NCI-H187 treated with DMSO at 0.1 percent for 48 hours (cell line): Measurements from ENCODE around the gene FOXL3.
"Not testable (repeated sequence)": the region's sequence is repeated elsewhere in the genome, so short reads cannot be mapped to it uniquely, and the experiment has no call there.

Source experiments
- DNase-seq: peaks from one replicate; lab custom pipeline; 2025; lab: John Stamatoyannopoulos, UW

Gene FOXL3

DNA sequence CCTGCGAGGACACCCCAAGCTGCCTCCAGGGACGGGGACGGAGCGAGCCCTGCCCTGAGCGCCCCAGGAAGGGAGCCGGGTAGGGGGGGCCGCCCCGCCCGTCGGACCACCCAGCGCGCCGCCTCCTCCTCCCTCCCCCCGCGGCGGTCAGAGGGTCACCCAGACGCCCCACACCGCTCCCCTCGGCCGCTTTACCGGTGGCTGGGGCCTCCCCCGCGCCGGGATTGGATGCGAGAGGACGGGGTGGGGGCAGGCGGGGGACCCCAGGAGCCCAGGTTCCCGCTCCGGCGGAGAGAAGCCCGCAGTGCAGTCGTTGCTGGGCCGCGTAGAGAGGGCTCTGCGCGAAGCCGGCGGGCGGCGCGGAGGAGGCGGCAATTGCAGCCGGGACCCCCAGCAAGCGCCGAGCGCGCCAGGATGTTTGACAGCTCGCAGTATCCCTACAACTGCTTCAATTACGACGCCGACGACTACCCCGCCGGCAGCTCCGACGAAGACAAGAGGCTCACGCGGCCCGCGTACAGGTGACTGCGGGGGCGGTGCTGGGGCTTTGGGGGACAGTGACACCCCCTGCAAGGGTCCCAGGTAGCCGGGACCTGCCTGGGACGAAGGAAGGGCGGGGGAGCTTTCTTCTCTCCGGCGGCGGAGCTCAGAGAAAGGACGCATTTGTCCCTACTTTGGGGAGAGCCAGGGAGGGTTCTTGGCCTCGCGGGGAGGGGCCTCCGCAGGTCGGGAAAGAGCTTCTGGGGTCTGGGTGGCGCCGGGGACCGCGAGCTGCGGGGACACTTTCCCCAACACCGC is at the start of gene FOXL3:
FOXL3 (plus strand) TSS at position 415 of the 798 bp plus-strand sequence; CDS start at position 415, 0 bp downstream.
- DNase-seq: no peak

DNA sequence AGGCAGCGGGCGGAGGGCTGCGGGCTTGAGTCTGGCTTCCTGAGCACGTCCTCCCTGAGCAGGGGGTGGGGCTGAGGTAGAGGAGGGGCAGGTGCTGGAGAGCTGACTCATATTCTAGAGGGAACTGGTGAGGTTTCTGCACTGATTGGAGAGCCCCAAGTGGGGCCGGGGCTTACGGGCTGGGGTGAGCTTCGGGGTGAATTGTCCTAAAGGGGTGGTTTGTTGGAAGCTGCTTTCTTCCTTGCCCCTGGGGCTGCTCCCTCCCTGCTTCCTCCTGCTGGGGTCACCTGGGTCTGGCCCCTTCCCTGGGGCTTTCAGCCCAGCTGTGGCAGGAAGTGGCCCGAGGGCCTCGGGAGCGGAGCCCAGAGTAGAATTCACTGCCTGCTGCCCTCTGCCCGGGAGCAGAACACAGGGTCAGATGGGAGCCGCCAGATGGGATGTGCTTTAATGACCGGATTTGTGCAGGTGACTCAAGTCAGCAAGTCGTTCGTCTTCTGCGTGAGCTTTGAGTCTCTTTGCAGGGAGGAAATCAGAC is 49.0 kb upstream of the FOXL3 start:
- DNase-seq: no peak

DNA sequence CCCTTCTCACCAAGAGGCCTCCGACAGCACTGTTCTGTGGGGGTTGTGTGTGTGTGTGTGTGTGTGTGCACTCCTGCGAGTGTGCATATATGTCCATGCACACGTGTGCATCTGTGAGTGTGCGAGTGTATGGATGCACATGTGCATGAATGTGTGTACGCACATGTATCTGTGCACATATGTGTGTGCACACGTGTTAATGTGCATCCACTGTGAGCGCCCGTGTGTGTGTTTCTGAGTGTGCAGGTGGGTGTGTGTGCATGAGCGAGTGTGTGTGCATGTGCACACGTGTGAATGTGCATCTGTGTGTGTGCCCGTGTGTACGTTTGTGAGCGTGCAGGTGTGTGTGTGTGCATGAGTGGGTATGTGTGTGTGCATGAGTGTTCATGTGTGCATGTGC is 48.5 kb upstream of the FOXL3 start:
- no peak for DNase-seq

DNA sequence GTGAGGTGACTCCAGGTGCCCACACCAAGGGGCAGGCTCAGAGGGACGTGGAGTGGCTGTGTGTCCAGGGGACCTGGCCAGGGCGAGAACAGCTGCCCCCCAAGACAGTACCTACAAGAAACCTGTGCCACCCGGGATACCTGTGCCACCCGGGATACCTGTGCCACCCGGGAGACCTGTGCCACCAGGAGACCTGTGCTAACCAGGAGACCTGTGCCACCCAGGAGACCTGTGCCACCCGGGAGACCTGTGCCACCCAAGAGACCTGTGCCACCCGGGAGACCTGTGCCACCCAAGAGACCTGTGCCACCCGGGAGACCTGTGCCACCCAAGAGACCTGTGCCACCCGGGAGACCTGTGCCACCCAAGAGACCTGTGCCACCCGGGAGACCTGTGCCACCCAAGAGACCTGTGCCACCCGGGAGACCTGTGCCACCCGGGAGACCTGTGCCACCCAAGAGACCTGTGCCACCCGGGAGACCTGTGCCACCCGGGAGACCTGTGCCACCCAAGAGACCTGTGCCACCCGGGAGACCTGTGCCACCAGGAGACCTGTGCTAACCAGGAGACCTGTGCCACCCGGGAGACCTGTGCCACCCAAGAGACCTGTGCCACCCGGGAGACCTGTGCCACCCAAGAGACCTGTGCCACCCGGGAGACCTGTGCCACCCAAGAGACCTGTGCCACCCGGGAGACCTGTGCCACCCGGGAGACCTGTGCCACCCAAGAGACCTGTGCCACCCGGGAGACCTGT is 47.0 kb upstream of the FOXL3 start:
- not testable (repeated sequence) for DNase-seq

DNA sequence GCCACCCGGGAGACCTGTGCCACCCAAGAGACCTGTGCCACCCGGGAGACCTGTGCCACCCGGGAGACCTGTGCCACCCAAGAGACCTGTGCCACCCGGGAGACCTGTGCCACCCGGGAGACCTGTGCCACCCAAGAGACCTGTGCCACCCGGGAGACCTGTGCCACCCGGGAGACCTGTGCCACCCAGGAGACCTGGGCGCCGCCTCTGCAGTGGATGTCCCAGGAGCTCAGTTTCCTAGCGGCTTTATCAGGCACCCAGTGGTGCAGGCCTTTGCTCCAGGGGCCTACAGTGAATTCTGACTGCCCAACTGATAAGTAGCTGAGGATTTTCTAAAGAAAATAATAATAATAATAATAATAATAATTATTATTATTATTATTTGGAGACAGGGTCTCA is 46.4 kb upstream of the FOXL3 start:
- not testable (repeated sequence) for DNase-seq

DNA sequence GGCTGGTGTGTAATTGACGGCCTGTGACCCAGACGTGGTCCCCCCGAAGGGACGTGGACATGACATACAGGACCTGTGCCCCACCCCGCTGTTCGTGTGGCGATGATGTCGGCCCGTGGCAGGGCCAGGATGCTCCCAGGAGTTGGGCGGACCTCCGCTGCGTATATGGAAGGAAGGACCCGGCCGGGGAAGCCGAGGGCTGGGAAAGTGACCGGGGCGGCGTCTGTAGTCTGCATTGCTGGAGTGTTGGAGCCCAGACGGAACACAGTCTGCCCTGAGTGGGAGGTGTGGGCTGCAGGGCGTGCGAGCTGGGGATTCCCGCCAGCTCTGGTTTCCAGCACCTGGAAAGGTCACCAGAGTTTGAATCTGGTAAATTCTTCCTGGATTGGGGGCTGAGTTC is 45.0 kb upstream of the FOXL3 start:
- no peak for DNase-seq

DNA sequence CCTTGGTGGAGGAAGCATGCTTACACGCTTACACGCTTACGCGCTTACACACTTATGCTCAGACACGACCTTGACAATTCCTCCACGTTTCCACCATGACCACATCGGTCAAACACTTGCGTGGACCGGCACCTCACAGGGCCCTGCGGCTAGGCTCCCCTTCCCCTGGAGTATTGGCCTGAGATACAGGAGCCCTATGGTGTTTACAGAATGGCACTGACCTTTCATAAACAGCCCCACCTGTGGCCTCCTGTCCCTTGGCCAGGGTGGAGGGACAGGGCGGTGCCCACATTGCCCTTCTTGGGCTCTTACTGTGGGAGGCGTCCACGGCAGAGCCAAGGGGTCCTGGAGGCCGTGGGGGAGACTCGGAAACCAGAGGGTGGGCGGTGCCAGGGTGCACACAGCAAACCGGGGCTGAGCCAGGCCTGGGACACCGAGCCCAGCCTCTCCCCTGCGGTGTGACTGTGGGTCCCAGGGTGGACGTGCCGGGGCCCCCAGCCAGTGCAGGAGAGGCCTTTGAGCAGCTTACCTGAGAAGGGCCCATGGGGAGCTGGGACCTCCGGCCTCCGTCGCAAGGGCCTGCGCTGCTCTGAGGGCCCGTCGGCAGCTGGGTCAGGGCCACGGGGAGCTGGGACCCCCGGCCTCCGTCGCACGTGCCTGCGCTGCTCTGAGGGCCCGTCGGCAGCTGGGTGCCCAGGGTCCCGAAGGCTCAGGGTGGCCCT is 44.2 kb upstream of the FOXL3 start:
- DNase-seq: no peak

DNA sequence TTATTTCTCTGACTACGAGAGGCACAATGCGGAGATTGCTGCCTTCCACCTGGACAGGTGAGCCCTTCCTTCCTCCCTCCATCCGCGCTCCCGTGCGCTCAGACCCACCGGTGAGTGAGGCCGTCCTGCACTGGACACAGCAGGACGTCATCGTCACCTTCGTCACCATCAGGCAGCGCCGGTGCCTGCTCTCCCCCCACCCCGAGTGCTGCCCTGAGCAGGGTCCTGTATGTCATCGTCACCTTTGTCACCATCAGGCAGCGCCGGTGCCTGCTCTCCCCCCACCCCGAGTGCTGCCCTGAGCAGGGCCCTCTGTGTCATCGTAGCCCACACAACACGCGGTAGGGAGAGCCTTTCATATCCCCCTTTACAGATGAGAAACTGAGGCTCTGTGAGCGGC is 43.5 kb upstream of the FOXL3 start:
- no peak for DNase-seq

DNA sequence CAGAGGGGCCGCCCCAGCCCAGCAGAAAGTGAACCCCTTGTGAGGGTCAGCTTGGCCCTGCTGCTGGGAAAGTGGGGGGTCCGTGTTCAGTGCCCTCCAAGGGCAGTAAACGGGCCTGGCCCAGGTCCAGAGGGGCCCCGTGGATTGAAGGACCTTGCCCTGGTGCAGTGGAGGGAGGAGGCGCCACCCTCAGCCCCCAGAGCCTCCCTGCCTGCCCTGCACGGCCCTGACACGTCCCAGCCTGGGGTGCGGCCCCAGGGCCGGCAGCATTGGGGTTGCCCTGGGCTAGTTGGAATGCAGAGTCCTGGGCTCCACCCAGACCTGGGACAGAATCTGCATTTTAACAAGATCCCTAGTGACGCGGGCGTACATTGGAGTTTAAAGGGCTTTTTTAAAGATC is 42.8 kb upstream of the FOXL3 start:
- no peak for DNase-seq

DNA sequence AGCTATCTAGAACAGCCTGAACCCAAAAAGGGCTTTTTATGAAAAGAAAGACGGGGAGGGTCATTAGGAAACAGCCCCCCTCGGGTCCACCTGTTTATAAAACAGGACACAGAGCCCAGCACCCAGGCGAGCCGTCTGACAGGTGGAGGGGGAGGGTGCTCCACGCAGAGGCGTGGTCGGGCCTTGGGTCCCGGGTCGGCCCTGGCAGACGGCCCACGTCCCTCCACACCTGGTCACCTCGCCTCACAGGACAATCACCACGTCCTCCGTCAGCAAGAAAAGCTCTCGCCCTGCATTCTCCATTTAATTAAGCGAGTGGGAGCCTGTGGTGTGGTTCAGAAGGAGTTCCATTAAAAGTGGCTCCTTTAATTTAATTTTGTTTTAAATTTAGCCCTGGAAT is 42.3 kb upstream of the FOXL3 start:
- no peak for DNase-seq

DNA sequence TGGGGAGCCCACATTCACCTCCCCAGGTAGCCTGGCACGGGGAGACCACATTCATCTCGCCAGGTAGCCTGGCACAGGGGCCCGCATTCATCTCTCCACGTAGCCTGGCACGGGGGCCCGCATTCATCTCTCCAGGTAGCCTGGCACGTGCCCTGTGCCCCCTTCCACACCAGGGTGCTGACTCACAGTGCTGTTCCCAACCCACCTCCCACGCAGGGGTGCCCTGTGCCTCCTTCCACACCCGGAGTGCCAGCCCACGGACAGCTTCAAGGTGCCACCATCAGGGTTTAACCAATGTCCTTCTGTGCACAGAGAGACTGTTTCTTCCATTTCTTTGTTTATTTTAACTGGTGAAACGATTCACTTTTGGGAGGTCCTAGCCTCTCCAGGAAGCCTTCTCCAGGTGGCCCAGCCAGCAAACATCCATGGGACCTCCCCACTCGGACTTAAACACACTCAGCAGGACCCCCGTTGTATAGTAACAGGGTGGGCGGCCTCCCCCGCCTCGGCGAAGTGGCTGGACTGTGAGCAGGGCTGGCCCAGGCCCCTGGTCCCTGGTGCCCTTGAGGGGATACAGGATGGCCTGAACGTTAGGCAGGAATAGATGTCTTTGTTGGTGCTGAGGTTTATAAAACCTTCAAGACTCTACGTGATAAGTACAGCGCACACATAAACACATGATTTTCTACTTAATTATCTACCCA is 41.1 kb upstream of the FOXL3 start:
- DNase-seq: no peak

DNA sequence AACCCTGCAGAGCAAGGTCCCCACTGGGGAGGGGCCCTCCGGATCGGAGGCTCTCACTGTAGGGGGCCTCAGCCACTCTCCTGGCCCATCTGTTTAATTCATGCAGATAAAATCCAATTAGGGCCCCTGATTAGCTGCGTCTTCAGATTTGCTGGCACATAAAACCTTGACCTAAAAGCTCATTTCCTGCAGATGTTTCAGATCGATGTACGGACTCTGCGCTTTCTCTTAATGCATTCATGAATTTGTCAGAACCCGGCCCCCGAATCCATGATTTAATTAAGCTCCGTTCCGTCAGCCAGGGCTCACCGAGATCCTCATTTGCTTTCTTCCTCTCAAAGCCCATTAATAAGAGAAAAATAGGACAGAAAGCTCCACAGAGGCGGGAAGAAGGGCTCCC is 40.0 kb upstream of the FOXL3 start:
- no peak for DNase-seq

DNA sequence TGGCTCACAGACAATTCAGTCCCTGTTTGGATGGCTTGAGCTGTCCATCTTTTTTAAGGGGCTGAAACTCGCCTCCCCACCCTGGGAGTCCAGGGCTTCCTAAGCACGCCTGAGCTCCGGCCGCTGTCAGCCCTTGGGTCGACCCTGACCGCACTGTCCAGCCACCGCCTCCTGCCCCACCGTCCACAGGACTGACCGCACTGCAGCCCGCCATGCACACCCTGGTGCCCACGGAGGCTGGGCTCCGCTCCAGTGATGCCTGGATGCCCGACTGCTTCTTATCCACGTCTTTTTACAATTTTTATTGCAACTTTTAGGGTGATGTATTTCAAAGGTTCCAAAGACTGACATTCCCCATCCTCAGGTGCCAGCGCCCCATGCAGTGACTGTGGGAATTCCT is 39.4 kb upstream of the FOXL3 start:
- no peak for DNase-seq

DNA sequence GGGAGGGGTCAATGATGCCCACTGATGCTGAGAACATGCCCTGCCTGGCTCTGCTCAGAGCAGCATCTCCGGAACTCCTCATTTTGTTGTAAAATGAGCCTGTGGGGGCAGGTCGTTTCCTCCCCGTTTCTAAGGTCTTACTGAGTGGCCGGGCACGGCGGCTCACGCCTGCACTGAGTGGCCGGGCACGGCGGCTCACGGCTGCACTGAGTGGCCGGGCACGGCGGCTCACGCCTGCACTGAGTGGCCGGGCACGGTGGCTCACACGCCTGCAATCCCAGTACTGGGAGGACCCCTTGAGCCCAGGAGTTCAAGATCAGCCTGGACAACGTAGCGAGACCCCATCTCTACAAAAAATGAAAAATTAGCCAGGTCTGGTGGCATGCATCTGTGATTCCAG is 39.0 kb upstream of the FOXL3 start:
- no peak for DNase-seq

DNA sequence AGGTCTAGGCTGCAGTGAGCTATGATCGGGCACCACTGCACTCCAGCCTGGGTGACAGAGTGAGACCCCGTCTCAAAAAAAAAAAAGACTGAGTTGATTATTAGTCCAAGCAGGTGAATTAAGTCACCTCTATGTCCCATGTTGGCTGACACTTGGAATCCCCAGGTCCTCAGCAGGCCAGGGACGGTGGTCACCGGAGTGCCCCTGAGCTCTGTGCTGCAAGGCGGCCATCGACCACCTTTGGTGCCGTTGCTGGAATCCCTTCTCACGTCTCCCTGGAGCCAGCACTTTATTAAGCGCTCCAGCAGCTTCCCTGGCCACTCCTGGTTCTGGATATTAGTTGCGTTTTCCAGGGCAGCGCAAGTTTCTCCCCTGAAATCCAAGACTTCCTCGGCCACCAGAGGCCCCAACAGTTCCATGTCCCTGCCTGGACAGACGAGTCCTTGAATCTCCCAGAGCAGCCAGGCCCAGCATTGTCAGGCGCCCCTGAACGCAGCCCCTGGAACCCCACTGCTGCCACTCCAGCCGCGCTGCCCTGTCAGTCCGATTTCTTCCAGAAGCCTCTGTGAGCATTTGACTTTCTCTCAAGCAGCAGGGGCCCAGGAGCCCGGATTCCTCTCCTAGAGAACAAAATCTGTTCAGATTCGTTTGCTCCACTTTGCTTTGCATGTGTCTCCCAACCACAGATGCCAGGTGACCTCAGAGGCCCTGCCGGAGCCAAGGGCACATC is 38.4 kb upstream of the FOXL3 start:
- DNase-seq: no peak

DNA sequence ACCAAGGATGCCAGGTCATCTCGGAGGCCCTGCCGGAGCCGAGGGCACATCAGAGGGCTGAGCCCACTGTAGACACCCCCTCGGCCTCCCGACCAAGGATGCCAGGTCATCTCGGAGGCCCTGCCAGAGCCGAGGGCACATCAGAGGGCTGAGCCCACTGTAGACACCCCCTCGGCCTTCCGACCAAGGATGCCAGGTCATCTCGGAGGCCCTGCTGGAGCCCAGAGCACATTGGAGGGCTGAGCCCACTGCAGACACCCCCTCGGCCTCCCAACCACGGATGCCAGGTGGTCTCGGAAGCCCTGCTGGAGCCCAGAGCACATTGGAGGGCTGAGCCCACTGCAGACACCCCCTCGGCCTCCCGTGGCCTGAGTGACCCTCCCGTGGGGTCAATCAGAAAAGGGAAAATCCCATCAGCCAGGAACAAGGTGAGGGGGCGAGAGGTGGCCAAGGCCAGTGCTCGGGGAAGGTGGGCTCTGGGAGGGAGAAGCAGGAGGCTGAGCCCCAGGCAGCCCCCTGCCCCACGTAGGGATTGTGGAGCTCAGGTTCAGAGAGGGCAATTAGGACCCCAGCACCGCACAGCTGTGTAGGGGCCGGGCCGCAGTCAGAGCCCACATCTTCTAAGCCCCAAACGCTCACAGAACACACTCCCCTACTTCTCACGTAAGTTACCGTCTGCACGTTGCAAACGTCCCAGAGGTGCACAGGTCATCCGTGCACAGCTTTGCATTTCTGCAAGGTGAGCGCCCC is 37.6 kb upstream of the FOXL3 start:
- DNase-seq: no peak

DNA sequence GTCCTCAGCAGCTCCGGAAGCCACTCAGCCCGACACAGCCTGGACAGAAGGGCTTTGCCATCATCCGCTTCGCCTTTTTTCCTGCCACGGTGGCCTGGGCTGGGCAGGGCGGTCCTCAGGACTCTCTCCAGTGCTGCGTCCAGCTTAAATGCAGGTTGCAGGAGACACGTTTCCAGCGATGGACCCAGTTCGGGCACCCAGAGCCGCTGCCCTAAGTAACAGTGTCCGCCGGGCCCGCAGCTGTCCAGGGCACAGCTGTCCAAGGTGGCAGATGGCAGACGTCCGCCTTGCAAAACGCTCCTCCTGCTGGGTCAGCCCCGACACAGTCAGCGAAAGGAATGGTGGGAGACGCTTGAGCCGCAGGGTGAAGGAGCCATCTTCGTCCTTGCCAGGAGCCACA is 37.0 kb upstream of the FOXL3 start:
- DNase-seq: no peak

DNA sequence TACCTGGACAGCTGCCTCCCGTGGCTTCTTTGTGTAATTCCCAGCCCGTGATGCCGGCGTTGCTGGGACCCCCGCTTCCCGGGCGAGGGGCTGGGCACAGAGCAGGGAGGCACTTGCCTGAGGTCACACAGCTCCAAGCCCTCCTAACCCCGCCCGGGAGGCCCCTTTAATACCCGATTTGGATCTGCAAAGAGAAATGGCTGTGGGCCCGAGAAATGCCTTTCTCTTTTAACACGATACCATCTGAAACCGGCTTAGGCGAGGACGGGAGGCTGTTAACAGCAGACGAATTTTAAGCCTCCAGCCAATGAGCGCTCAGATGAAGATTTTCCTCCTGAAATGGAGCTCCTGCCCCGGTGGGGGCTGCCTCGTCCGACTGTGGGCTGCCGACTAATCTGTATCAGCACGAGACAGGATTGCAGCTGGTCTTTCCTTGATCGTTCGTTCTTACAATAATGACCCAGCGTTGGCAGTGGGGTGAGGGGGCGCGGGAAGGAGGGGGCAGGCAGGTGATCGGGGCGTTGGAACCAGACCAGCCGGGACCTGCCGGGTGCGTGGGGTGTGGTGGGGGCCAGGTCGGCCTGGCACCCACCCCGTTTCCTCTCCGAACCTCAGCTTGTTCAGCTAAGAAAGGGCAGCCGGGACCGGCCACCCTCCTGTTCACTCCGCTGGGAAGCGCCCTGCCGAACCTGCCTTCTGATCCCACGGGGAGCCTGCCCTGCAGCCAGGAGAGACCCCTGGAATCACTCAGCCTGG is 36.2 kb upstream of the FOXL3 start:
- no peak for DNase-seq

DNA sequence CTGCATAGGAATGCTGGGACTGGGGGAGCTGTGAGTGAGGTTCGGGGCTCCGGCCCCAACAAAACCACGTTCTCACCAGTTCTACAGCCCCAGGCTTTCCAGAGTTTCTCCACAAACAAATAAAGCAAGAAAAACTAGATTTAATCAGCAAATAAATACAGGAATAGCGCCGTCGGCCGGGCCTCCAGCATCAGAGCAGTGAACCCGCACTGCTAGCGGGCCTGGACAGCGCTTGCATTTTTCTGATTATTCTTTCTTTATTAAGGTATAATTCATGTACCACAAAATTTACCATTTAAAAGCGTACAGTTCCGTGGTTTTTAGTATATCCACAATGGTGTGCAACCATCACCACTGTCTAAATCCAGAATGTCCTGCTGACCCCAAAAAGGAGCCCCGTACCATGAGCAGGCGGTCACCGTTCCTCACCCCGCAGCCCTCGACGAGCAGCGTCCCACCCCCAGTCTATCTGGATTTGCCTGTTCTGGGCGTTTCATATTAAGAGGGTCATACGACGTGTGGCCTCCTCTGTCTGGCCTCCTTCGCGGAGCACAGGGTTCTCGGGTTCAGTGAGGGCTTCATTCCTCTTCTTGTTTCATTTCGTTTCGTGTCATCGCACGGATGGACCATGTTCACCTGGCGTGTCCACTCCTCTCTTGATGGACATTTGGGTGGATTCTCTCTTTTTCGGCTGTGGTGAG is 35.5 kb upstream of the FOXL3 start:
- no peak for DNase-seq
